ENCODE data around the gene TRAPPC12. TPM values are rescaled to one million over a fixed set of nuclear protein-coding genes. Genes with fewer than 3 reads are reported as not detected.
"Not testable (repeated sequence)": the region's sequence is repeated elsewhere in the genome, so short reads cannot be mapped to it uniquely, and the experiment has no call there.

TRAPPC12 gene
- total RNA-seq, 1 donor from 2014 or later: 71.0 TPM

DNA sequence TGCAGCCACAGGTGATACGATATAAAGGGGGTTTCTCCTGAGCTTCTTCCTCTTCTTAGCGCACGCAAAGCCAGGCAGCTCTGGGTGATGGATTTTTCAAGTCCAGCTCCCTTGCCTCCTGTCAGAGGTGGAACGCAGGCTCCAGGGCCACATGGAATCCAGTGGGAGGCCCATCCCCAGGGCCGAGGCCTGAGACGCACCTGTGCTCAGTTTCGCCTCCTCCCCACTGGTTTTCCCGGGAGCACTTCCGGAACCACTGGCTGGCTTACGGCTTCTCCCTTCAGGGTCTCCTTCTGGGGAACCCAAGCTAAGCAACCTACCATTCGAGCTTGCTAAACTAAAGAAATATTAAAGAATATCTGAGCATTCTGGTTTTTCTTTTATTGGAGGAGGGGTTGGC lies 63.6 kb downstream of the TRAPPC12 start:
- TF ChIP-seq, protein P1, sequence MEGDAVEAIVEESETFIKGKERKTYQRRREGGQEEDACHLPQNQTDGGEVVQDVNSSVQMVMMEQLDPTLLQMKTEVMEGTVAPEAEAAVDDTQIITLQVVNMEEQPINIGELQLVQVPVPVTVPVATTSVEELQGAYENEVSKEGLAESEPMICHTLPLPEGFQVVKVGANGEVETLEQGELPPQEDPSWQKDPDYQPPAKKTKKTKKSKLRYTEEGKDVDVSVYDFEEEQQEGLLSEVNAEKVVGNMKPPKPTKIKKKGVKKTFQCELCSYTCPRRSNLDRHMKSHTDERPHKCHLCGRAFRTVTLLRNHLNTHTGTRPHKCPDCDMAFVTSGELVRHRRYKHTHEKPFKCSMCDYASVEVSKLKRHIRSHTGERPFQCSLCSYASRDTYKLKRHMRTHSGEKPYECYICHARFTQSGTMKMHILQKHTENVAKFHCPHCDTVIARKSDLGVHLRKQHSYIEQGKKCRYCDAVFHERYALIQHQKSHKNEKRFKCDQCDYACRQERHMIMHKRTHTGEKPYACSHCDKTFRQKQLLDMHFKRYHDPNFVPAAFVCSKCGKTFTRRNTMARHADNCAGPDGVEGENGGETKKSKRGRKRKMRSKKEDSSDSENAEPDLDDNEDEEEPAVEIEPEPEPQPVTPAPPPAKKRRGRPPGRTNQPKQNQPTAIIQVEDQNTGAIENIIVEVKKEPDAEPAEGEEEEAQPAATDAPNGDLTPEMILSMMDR (IDR thresholded peaks at IDR 0.05): no peak
- Mint-ChIP-seq H3K4me3 (ENCODE audit: unreplicated experiment) (no peak overlapping the region), H3K4me1 (ENCODE audit: low read depth) (no peaks in the 10 kb centered on the region), H3K36me3 (ENCODE audit: low read depth) (peaks cover 26% of the 10 kb centered on the region), H3K27ac (ENCODE audit: unreplicated experiment) (no peak overlapping the region), H3K9me3 (ENCODE audit: low read depth) (peaks cover 3% of the 10 kb centered on the region), H3K27me3 (ENCODE audit: low read depth) (no peaks in the 10 kb centered on the region)
- no peak for DNase-seq (ENCODE audit: low spot score)

DNA sequence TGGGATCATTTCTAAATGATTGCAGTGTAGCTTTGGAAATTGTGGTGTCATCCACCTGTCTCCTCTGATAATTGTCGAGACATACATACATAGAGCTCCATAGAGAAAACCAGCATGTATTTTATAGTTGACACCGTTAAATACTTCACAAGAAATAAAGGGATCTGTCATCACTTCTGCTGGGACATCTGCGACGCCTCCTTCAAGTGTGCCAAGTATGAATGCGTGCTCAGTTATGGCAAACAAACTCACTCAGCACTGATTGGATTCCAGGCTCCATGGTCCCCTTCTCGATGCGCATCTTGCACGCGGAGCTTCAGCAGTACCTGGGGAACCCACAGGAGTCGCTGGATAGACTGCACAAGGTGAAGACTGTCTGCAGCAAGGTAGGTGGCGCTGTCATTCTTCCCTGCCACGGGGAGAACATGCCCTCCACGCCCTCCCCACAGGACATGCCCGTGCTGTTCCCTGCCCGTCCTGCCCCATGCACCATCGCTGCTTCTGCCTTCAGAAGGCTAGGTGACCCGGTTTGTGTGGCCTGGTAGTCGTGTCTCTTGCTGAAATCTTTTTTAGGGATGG lies 64.1 kb downstream of the TRAPPC12 start:
- no peak overlapping the region for H3K27ac Mint-ChIP-seq (ENCODE audit: unreplicated experiment)
- TF ChIP-seq, protein P1 (IDR thresholded peaks at IDR 0.05): no peak
- DNase-seq (ENCODE audit: low spot score): no peak

DNA sequence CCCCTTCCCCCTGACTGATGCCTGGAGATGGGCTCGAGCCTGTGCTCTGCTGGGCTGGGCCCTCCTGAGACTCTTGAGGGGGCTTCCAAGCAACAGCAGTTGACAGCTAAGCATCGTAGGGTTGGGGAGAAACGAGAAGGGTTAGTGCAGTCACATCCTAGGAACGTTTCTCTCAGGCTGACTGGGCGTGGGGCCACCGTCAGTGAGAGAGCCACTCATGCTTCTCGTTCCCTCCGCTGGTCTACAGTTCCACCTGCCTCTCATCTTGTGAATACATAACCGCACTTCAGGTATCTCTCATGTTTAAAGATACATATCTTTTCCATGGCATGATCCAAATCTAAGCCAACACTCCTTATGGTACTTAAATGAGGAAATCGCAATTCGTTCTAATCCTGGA lies 66.4 kb downstream of the TRAPPC12 start:
- TF ChIP-seq, protein P1 (IDR thresholded peaks at IDR 0.05): no peak
- Mint-ChIP-seq H3K27ac (ENCODE audit: unreplicated experiment) (no peak overlapping the region), H3K36me3 (ENCODE audit: low read depth) (peaks cover 31% of the 10 kb centered on the region), H3K27me3 (ENCODE audit: low read depth) (no peaks in the 10 kb centered on the region), H3K9me3 (ENCODE audit: low read depth) (no peaks in the 10 kb centered on the region), H3K4me3 (ENCODE audit: unreplicated experiment) (no peak overlapping the region), H3K4me1 (ENCODE audit: low read depth) (no peaks in the 10 kb centered on the region)
- no peak for DNase-seq (ENCODE audit: low spot score)

More for the DNA sequence above, 64.1 kb downstream of the TRAPPC12 start:
- no peaks in the 10 kb centered on the region for H3K27me3 Mint-ChIP-seq (ENCODE audit: low read depth)
- peaks cover under 1% of the 10 kb centered on the region for H3K9me3 Mint-ChIP-seq (ENCODE audit: low read depth)
- no peak overlapping the region for H3K4me3 Mint-ChIP-seq (ENCODE audit: unreplicated experiment)
- H3K4me1 Mint-ChIP-seq (ENCODE audit: low read depth): no peaks in the 10 kb centered on the region
- peaks cover 25% of the 10 kb centered on the region for H3K36me3 Mint-ChIP-seq (ENCODE audit: low read depth)

DNA sequence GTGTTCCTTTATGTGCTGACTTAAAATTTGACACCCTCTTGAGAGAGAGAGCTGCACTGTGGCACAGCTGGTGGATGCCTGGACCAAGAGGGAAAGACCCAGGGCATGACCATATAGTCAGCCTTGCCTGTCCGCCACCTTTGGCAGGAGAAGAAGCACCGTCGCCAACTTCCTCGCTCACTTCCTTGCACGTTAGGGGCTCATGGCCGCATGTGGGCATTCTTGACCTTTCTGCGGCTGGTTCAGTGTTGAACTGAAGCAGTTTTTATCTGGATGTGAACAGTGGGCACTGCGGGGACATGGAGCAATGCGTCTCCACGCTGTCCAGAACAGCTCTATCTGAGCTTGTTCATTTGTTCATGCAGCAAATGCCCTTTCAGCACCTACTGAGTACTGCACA lies 66.9 kb downstream of the TRAPPC12 start:
- Mint-ChIP-seq H3K27me3 (ENCODE audit: low read depth) (no peaks in the 10 kb centered on the region), H3K36me3 (ENCODE audit: low read depth) (peaks cover 31% of the 10 kb centered on the region), H3K4me3 (ENCODE audit: unreplicated experiment) (no peak overlapping the region), H3K27ac (ENCODE audit: unreplicated experiment) (no peak overlapping the region), H3K4me1 (ENCODE audit: low read depth) (no peaks in the 10 kb centered on the region), H3K9me3 (ENCODE audit: low read depth) (no peaks in the 10 kb centered on the region)
- DNase-seq (ENCODE audit: low spot score): no peak
- TF ChIP-seq, protein P1 (IDR thresholded peaks at IDR 0.05): no peak

DNA sequence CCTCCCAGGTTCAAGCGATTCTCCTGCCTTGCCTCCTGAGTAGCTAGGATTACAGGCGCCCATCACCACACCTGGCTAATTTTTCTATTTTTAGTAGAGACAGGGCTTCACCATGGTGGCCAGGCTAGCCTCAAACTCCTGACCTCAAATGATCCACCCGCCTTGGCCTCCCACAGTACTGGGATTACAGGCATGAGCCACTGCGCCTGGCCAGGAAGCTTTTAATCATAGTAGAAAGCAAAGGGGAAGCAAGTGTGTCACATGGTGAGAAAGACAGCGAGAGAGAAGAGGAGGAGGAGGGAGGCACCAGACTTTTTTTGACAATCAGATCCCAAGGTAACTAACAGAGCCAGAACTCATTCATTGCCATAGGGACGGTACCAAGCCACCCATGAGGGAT lies 67.7 kb downstream of the TRAPPC12 start:
- H3K27ac Mint-ChIP-seq (ENCODE audit: unreplicated experiment); H3K4me1 Mint-ChIP-seq (ENCODE audit: low read depth): not testable (repeated sequence)

DNA sequence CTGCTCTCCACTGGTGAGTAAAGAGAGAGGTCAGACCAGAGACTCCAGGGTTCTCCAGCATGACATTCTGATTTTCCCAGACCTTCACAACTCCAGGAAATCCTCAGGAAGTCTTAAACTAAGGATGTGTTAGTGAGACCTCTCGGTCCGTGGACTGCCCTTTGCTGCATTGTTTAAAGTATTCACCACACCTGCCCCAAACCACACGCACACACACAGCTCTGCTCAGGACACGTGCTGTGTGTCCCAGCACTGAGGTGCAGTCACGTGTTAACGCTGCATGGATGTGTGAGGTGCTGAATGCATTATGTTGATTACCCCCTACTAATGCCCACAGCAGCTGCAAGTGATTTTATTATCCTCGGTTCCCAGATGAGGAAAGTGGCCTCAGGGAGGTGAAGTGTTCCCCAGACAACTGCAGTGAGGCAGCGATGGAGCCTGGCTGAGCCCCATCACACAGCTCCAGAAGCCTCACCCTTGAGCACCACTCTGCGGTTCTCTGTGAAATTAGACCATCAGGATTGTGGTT lies 68.4 kb downstream of the TRAPPC12 start:
- Mint-ChIP-seq H3K4me1 (ENCODE audit: low read depth) (no peaks in the 10 kb centered on the region), H3K36me3 (ENCODE audit: low read depth) (peaks cover 31% of the 10 kb centered on the region), H3K4me3 (ENCODE audit: unreplicated experiment) (no peak overlapping the region), H3K27me3 (ENCODE audit: low read depth) (no peaks in the 10 kb centered on the region), H3K9me3 (ENCODE audit: low read depth) (no peaks in the 10 kb centered on the region), H3K27ac (ENCODE audit: unreplicated experiment) (no peak overlapping the region)
- TF ChIP-seq, protein P1 (IDR thresholded peaks at IDR 0.05): no peak
- DNase-seq (ENCODE audit: low spot score): no peak

More for the DNA sequence above, 67.7 kb downstream of the TRAPPC12 start:
- not testable (repeated sequence) for H3K27me3 Mint-ChIP-seq (ENCODE audit: low read depth); H3K9me3 Mint-ChIP-seq (ENCODE audit: low read depth); DNase-seq (ENCODE audit: low spot score); H3K4me3 Mint-ChIP-seq (ENCODE audit: unreplicated experiment)
- peaks cover 31% of the 10 kb centered on the region for H3K36me3 Mint-ChIP-seq (ENCODE audit: low read depth)

DNA sequence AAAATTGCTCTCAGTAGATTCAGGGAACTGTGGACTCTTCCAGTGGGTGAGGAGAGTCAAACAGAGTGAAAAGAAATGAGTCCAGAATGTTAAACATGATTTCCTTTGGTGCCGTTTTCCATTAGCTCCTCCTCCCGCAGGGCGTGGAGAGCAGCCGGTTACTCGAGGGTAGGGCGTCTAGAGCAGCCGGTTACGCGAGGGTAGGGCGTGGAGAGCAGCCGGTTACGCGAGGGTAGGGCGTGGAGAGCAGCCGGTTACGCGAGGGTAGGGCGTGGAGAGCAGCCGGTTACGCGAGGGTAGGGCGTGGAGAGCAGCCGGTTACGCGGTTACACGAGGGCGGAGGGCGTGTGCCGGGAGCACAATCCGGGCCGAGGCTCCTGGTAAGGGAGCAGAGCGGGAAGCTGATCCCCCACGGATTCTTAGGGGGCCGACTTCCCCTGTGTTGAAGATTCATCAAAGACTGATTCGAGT lies 69.0 kb downstream of the TRAPPC12 start:
- DNase-seq (ENCODE audit: low spot score); H3K27me3 Mint-ChIP-seq (ENCODE audit: low read depth); H3K27ac Mint-ChIP-seq (ENCODE audit: unreplicated experiment); H3K9me3 Mint-ChIP-seq (ENCODE audit: low read depth); H3K4me3 Mint-ChIP-seq (ENCODE audit: unreplicated experiment); H3K4me1 Mint-ChIP-seq (ENCODE audit: low read depth): not testable (repeated sequence)
- H3K36me3 Mint-ChIP-seq (ENCODE audit: low read depth): peaks cover 34% of the 10 kb centered on the region
